Kidney epithelial cell (primary cell): ENCODE results near the gene SRGAP1. TPM values are rescaled to one million over a fixed set of nuclear protein-coding genes. Genes with fewer than 3 reads are reported as not detected.
"Not testable (repeated sequence)": the region's sequence is repeated elsewhere in the genome, so short reads cannot be mapped to it uniquely, and the experiment has no call there.

ENCODE experiments used
- DNase-seq: peaks from one replicate; pipeline ENCODE4 v3.0.0-alpha.2; 2010; ENCODE audit warnings: low read depth
- H3K27me3 ChIP-seq: 2 replicates; pipeline ENCODE4 v1.6.0; 2011; ENCODE audit warnings: low read length; ENCODE audit not compliant: control insufficient read depth, insufficient read depth
- H3K36me3 ChIP-seq: 2 replicates; pipeline ENCODE4 v1.5.1; 2011; ENCODE audit warnings: low read length; ENCODE audit not compliant: control insufficient read depth, insufficient read depth
- H3K4me3 ChIP-seq: 2 replicates; pipeline ENCODE4 v1.5.1; 2011; ENCODE audit warnings: low read depth, mild to moderate bottlenecking, control low read depth, low read length
- CTCF ChIP-seq: IDR thresholded peaks from 2 replicates; pipeline ENCODE4 v1.5.1; 2011; ENCODE audit warnings: mild to moderate bottlenecking, moderate library complexity, low read length, control low read depth, inconsistent platforms; ENCODE audit not compliant: insufficient read depth, poor library complexity, severe bottlenecking
- total RNA-seq: library from RNA; depleted of rRNA; stranded (reverse); fragments of >200 nt; gene quantifications from 2 replicates; pipeline ENCODE4 v1.2.3, GENCODE V29; 2015

The SRGAP1 gene
- total RNA-seq, 1 donor from 2014 or later = 28.9 TPM

- Histone ChIP-seq H3K36me3 (no peaks in the 10 kb centered on the region), H3K4me3 (no peak overlapping the region), H3K27me3 (no peaks in the 10 kb centered on the region)
- TF ChIP-seq CTCF = no peak
- no peak for DNase-seq
These were observed 13.5 kb downstream of the SRGAP1 start for GRCh38 chr12:63857771-63858670.

GRCh38 chr12:63859880-63860279 lies 15.4 kb downstream of the SRGAP1 start:
- DNase-seq, H3K4me3 ChIP-seq, H3K27me3 ChIP-seq, H3K36me3 ChIP-seq: not testable (repeated sequence)

- Histone ChIP-seq H3K36me3 (no peaks in the 10 kb centered on the region), H3K27me3 (no peaks in the 10 kb centered on the region), H3K4me3 (no peak overlapping the region)
- DNase-seq = no peak
- TF ChIP-seq CTCF = no peak
These were observed 17.9 kb downstream of the SRGAP1 start for GRCh38 chr12:63862187-63862968.

GRCh38 chr12:63862969-63863230 lies 18.4 kb downstream of the SRGAP1 start:
- TF ChIP-seq CTCF = no peak
- Histone ChIP-seq H3K36me3 (no peaks in the 10 kb centered on the region), H3K27me3 (no peaks in the 10 kb centered on the region), H3K4me3 (no peak overlapping the region)
- no peak for DNase-seq

GRCh38 chr12:63863658-63864453 lies 19.4 kb downstream of the SRGAP1 start:
- H3K27me3 ChIP-seq = no peaks in the 10 kb centered on the region
- no peaks in the 10 kb centered on the region for H3K36me3 ChIP-seq
- H3K4me3 ChIP-seq = no peak overlapping the region
- no peak for DNase-seq
- no peak for TF ChIP-seq CTCF

- H3K4me3 ChIP-seq = no peak overlapping the region
- DNase-seq = no peak
- H3K27me3 ChIP-seq = no peaks in the 10 kb centered on the region
- no peak for TF ChIP-seq CTCF
- no peaks in the 10 kb centered on the region for H3K36me3 ChIP-seq
These were observed 19.9 kb downstream of the SRGAP1 start for GRCh38 chr12:63864454-63864706.
